Subcutaneous adipose tissue (tissue), 4 donors: ENCODE data around the gene TMCC3. TPM values are rescaled to one million over a fixed set of nuclear protein-coding genes. Genes with fewer than 3 reads are reported as not detected.

ENCODE experiments used
- total RNA-seq, 4 donors: library from RNA; depleted of rRNA; stranded (reverse); fragments of >200 nt; gene quantifications; one replicate each; pipeline ENCODE4 v1.1.0, GENCODE V29; 2016
- TF ChIP-seq, protein P1 (sequence below): fragments of 450-650 bp; IDR thresholded peaks from one replicate; pipeline ENCODE4 v1.5.1; 2016; ENCODE audit warnings: low read depth, mild to moderate bottlenecking, control low read depth, antibody characterized with exemption, moderate library complexity

TMCC3 gene
- total RNA-seq, 4 donors from 2014 or later, result 9.9 to 44.8 (median 17.2) TPM

DNA sequence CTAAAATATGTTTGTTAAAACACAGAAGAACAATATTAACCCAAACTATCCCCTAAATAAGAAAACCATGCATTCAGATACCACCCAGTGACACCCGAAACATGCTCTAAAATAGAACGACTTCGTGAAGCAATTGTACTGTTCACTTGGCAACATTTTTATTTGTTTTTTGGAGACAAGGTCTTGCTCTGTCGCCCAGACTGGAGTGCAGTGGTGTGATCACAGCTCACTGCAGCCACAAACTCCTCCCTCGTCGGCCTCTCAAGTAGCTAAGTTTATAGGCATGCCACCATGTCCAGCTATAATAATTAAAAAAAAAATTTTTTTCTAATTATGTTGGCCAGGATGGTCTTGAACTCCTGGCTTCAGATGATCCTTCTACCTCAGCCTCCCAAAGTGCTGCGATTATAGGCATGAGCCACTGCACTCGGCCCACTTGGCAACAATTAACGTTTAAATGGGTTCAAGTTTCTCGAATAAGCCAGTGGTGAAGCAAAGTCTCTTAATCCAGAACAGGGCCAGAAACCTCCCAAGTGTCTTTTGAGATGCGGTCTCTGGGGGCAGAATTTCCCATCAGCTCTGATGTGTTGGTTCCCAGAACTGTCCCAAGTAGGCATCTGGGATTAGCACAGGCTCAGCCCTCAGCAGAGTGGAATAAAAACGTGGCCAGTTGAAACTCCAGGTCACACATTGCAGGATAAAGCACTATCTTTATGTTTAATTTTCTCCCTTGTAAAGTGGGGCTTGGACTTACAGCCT lies 74.5 kb downstream of the TMCC3 start:
- TF ChIP-seq, protein P1, sequence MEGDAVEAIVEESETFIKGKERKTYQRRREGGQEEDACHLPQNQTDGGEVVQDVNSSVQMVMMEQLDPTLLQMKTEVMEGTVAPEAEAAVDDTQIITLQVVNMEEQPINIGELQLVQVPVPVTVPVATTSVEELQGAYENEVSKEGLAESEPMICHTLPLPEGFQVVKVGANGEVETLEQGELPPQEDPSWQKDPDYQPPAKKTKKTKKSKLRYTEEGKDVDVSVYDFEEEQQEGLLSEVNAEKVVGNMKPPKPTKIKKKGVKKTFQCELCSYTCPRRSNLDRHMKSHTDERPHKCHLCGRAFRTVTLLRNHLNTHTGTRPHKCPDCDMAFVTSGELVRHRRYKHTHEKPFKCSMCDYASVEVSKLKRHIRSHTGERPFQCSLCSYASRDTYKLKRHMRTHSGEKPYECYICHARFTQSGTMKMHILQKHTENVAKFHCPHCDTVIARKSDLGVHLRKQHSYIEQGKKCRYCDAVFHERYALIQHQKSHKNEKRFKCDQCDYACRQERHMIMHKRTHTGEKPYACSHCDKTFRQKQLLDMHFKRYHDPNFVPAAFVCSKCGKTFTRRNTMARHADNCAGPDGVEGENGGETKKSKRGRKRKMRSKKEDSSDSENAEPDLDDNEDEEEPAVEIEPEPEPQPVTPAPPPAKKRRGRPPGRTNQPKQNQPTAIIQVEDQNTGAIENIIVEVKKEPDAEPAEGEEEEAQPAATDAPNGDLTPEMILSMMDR, result no peak

DNA sequence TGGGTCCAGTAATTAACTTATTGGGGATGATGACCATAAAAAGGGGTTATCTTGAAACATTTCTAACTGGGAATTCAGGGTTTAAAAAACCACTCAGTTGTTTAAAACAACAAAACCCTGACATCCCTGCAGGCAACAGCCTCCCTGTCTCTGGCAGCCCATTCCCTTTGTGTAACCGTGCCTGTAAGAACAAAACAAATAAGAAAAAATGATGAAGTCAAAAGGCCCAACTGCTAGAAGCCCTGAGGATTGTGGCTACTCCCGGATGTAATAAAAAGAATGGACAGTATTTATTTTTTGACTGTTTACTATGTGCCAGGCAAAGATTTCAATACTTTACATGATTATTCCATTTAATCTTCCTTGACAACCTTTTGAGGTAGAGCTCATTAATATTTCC lies 75.3 kb downstream of the TMCC3 start:
- TF ChIP-seq, protein P1, result no peak

DNA sequence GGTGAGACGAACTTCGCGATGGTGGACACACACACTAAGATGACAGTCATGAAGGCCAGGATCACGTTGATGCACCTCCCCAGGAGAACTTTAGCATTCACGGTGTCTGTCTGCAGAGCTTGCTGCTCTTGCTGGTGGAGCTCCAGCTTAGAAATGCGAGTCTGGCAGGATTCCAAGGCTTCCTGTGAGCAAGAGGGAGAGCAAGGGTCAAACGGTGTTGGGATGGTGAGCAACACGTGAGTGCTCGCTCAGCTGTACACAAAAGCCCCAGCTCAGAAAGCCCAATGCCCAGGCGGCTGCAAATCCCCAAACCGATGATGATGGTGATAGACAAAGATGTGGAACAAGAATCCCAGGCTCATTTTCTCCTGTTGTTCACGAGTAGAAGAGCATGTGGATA lies 78.8 kb downstream of the TMCC3 start:
- TF ChIP-seq, protein P1, result no peak

DNA sequence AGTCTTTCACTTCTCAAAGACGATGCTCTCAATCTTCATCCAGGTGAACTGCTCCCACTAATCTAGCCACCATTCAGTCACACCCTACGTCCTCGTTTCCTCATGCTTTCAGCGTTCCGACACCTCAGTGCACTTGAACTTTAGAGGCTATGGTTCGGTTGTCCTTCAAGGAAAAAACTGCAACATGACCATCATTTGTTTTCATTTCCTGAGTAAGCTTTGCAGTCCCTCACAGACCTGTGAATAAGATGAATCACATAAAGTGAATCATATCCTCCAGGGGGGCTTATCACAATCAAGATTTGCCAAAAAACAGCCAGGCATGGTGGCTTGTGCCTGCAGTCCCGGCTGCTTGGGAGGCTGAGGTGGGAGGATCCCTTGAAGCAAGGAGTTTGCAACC lies 80.2 kb downstream of the TMCC3 start:
- TF ChIP-seq, protein P1, result no peak

DNA sequence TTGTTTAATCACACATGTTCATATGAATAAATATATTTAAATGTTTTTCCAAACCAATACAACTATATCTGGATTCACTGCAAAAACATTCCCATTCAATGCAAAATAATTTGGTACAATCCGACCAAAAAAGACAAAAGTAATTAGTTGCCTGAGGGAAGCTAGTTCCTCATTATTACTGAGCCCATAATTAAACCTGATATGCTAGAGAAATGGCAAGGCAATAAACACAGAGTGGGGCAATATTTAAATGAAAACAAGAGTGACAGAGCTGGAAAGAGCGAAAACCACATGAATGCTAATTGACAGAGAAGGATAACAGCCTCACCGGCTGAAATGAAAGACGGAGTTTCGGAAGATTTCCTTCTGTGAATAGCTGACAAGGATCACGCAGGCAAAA lies 82.6 kb downstream of the TMCC3 start:
- TF ChIP-seq, protein P1, result no peak

DNA sequence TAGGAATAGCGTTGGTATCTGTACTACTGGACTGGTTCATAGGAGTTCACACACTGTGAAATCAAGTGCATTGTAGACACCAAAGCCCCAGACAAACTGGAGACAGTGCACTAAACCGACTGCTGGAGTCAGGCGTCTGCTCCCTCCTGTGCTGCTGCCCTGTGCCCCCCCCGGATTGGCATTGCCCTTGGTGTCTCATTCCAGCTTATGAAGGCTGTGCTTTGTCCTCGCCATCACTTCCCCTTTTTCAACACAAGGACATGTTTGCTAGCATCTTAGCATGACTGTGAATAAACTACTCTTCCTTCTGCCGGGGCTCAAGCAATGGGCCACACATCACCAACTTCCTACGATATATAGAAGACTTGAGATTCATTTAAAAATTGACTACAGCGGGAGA lies 84.0 kb downstream of the TMCC3 start:
- TF ChIP-seq, protein P1, result no peak

DNA sequence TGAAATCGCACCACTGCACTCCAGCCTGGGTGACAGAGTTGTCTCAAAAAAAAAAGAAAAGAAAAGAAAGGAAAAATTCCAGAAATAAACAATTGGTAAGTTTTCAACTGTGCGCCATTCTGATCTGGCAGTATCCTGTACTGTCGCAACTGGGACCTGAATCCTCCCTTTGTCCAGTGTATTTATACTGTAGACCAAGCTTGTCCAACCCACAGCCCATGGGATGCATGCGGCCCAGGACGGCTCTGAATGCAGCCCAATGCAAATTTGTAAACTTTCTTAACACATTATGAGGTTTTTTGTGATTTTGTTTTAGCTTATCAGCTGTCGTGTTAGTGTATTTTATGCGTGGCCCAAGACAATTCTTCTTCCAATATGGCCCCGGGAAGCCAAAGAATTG lies 84.7 kb downstream of the TMCC3 start:
- TF ChIP-seq, protein P1, result no peak
